GM18519 (cell line): ENCODE data around the gene PROK2.
A peak's percentile ranks its signal among the peaks of the same experiment; 100 is the strongest.

Experiments
- ATAC-seq: cut with Tn5 transposase; IDR thresholded peaks from one replicate; pipeline ENCODE4 v1.9.1; 2021; ENCODE audit warnings: mild to moderate bottlenecking, moderate library complexity; ENCODE audit not compliant: unreplicated experiment, low FRiP score

Gene PROK2

DNA sequence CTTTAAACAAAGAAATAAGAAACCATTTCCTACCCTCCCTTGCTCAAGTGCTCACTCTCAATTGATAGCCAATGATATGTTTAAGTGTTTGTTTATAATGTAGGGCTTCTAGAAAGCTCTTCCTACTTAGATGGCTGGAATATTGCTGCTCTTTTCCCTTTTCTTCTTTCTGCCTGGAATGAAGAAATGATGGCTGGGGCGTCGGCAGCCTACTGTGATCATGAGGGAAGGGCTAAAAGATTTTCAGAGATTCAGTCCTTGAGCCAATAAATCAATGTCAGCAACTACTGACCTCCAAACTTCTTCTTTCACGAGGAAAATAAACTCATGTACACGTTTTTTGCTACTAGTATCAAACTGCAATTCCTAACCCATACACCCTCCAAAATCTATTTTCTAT lies 33.3 kb downstream of the PROK2 start:
- ATAC-seq, result no peak

DNA sequence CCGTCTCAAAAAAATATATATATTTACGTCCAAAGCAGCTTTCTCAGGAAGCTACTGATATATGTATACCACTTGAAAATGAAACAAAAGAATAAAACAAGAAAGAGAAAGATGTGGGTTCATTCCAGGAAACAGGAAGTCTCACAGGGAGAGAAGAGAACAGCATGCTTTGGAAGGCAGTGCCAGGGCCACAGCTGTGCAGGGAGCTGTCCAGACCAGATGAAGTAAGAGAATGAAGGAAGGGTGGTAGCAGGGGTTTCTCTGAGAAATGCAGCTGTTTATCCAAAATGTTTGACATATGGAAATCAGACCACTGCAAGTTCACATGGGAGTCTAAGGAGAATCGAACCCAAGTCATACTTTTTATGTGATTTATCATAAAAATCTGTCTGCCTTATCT lies 40.2 kb downstream of the PROK2 start:
- ATAC-seq, result no peak

DNA sequence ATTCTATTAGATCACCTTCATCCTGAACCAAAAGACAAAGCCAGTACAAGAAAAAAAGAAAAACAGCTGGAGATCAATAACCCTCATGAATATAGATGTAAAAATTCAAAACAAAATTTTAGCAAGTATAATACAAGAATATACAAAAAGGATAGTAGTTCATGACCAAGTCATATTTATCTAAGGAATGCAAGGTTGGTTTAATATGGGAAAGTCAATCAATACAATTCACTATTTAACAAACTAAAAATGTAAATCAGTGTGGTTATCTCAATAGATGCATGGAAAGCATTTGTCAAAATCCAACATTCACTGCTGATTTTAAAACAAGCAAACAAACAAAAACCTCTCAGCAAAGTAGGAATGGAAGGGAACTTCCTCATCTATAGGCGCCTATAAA lies 42.3 kb downstream of the PROK2 start:
- no peak for ATAC-seq

DNA sequence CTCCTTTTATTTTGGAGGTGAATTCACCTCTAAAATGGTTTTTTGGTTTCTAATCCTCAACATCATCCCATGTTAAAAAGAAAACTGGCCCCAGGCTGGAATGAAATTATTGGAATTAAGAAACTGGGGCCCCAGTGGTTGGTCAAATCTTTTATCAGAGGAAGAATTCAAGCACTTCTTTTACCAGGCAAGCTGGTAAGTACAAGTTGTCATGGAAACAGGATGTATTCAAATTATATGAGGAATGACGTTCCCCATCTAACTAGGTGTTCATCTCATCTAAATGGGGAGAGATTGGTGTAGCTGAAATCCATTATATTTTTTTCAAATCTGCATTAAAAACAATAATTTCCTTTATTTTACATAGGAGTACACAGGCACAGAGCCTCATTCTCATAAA lies 50.1 kb downstream of the PROK2 start:
- no peak for ATAC-seq

DNA sequence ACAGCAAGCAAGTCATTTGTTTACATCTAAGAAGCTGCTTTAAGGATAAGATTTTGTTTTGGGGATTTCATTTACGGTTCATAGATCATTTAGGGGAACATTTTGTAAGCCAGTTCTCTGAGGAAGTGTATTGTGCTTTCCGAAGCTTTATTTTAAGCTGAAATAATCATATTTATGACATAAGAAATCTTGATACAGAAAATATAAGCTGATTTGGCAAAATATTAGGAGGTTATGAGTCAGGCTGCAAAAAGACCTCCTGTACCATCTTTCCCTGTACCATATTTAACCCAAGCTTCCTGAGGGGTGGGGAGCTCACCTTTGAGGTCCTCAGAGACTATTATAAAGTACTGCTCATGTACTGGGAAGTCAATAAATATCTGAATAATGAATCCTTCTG lies 51.6 kb downstream of the PROK2 start:
- ATAC-seq, result no peak

DNA sequence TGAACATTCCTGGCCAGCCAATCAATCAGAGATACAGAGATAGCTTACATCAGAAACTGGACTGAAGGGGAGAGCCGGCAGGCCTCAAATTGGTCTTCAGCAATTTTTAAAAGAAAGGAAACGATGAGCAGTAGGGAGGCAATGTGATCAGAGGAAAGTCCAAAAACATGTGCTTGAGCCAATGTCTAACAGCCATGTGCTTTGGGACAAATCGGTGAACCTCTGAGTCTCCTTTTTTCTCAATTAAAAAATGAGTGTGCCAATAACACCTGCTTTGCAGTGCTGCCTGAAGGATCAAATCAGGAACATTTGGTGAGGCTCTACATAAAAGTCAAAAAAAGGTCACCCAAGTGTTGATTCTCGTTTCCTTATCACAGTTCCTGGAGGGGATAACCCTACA lies 52.3 kb downstream of the PROK2 start:
- no peak for ATAC-seq

DNA sequence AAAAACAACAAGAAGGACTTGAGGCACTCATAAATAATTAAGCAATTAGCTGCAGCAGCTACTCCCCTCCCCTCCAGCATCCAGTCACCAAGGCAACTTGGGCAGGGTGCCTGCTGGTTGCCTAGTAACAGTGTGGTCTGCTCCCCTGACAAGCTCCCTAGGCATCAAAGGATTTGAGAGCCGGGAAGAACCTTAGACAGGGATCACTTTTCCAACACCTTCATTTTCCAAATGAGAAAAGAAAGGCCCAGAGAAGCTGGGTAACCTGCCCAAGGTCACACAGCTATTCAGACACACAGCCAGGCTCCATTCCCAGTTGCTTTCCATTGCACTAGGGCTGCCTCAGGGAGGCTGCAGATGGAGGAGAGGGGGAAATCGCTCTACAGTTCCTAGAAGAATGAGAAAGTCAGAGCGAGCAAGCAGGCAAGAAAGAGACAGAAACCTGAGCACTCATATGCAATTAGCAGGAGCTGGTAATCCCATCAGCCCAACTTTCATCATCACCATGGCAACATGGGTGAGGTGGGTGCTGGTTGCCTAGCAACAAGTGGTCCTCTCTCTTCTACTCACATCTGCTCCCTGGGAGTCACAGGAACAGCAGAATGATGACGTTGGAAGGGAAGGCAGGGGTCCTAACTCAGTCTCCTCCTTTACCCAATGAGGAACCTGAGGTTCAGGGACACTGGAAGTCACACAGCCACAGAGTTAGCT lies 56.2 kb downstream of the PROK2 start:
- ATAC-seq, result no peak

DNA sequence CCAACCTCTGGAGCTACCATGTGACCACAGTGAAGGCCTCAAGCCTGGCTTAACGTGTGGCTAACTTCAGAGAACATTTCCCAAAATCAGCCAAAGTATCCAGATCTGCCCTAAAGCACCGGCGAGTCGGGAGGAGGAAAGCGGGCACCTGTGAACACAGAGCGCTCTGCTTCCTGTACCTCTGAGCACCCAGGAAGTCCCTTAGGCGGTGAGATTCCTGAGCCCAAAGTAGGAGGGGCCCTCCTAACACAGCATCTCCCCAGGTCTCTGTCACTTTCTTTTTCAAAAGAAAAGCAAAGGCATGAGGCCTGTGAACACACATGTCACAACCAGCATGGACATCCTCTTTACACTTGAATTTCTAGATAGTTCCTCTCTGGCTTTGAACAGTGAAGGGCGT lies 58.8 kb downstream of the PROK2 start:
- no peak for ATAC-seq

DNA sequence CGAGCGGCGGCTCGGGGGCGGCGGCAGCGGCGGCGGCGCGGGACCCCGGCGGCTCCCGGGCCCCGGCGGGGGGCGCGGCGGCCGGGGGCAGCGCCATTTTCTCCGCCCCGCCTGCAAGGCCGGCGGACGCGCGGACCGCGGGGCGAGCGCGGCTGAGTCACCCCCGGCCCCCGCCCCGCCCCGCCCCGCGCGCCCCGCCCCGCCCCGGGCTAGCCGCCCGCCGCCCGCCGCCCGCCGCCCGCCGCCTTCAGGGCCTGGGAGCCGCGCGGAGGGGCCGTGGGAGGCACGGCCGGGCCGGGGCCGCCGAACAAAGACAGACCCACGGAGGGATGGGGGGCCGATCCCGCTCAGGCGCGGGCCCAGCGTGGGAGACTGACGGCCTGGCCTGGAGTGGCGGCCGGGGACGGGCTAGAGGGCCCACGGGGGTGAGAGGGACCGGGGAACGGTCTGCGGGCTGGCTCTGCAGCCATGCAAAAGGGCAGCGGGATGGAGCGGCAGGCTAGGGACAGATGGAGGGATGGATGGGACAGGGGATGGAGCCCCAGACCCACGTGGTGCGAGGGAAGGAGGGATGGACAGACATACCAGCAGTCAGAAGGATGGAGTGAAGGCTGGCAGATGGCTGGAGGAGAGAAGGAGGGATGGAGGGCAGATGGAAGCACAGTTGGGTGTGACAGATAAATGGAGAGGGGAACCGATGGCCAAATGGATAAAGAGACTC lies 59.5 kb downstream of the PROK2 start, which contains the start of gene EIF4E3:
TSS of gene EIF4E3 (minus strand) at position 132 of the 721 bp plus-strand sequence. CDS start at position 97, 35 bp downstream.
- ATAC-seq, result no peak

DNA sequence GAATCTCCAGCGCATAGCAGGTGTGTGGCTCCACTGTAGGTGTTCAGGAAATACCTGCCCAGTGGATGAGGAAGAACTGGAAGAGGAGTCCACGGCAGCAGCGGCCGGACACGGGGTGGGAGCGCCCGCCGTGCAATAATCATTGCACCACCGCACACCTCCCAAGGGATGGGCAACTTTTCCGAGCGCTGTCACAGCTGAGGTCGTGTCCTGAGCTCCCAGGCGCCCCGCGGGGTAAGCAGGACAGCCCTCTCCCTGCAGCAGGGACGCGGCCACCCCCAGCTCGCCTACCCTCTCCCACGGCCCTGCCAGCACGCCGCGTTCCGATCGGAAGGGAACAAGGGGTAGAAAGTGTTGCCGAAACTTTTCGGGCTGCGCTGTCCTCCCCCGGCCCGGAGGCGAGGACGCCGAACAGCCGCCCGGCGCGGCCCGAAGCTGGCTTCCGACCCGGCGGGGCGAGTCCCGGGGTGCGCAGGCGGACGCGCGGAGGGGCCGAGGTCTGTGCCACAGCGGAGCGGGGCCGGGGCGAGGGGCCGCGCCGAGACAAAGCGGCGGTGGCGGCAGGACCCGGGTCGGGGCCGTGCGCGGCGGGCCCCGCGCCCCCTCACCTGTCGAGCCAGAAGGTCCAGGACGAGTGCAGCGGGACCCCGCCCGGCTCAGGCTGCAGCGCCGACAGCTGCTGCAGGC lies 60.2 kb downstream of the PROK2 start:
- no peak for ATAC-seq

DNA sequence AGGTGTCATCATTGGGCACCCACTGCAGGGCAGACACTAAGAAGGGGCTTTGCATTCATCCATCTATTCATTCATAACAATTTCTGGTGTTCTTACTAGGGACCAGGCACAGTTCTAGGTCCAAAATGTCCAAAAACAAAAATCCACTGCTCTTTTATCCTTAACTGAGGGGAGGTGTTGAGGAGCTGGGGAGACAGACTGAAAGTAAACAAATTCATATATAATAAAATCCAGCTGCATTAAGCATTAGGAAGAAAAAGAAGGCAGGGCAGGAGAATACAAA lies 60.8 kb downstream of the PROK2 start:
- ATAC-seq, result no peak

DNA sequence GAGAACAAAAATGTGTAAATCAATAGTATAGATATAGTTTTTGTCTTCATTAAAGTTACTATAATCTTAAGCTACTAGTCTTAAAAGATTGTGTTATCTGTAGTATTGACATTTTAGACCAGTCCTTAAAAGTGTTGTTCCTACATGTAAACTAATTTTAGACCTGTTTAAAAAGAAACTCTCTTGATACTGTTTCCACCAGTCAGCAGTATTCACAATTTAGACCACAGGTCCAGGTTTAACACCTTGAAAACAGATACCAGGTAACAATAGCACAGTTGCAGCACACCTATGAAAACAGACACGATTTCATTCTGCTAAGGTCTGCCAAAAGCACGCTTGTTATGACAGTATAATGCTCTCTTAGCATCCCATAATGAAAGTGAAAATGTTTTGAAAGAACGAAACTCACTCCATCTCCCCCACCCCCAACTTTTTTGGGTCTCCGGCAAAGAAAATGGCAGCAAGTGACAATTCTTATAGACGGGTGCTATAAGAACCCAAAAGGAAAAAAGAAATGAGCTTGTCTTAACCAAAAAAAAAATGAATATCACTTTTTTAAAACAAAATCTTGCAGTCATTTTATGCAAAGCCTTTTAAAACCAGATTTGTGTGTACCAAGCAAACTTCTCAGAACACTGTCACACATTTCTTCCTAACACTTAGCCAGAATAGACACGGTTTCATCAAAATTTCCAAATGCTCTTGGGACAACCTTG lies 61.3 kb downstream of the PROK2 start:
- peak; percentile 61 for ATAC-seq

DNA sequence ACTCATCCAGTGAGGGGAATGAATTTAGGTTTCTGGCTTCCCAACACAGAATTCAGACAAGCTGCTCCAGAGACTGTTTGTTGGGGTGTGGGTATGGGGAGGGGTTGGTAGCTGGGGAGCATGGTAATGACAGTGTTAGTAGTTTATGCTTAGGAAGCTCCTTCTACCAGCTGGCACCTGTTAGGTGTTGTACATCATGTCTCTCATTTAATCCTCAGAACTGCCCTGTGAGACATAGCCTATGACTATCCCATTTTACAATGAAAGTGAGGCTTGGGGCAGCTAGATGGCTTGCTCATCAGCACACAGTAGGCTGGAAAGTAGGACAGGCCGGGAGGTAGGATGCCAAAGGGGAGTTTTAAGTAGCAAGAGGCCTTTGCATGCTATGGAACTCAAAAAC lies 62.3 kb downstream of the PROK2 start:
- no peak for ATAC-seq
